ENCODE measurements around the gene RAET1L. TPM values are rescaled to one million over a fixed set of nuclear protein-coding genes. Genes with fewer than 3 reads are reported as not detected.

Gene RAET1L
- total and polyA plus RNA-seq, 2 donors (not counting 1 experiment from before 2014, with no cell fraction given): not detected

GRCh38 chr6:150008588-150008987, 16.7 kb downstream of the RAET1L start:
- H2AFZ ChIP-seq (ENCODE audit: insufficient read depth, low read depth, low read length, poor library complexity, severe bottlenecking): no peak overlapping the region
- no peak overlapping the region for H3K27ac Mint-ChIP-seq
- peaks cover 36% of the 10 kb centered on the region for H3K27me3 Mint-ChIP-seq

More at GRCh38 chr6:150008588-150008987, 16.7 kb downstream of the RAET1L start:
- TF ChIP-seq EZH2 (IDR thresholded peaks at IDR 0.05; ENCODE audit: borderline replicate concordance, insufficient read depth, low read depth, low read length, poor library complexity, severe bottlenecking) (no peak), CTCF (IDR thresholded peaks at IDR 0.05) (no peak)
- Histone ChIP-seq H3K27ac (ENCODE audit: low read length in 2 of 2) (no peak overlapping the region), H3K9ac (ENCODE audit: low read length) (no peak overlapping the region), H3K79me2 (ENCODE audit: control insufficient read depth, insufficient read depth, low read length) (no peaks in the 10 kb centered on the region), H4K20me1 (ENCODE audit: control insufficient read depth, insufficient read depth, low read length, poor library complexity, severe bottlenecking) (no peaks in the 10 kb centered on the region), H3K4me2 (replicated peaks; ENCODE audit: low read depth, low read length, poor library complexity, severe bottlenecking) (no peak overlapping the region), H3K4me1 (ENCODE audit: control insufficient read depth in 2 of 2, insufficient read depth in 2 of 2, low read length in 2 of 2) (peaks cover 16 to 24% of the 10 kb centered on the region in 2 donors), H3K9me3 (ENCODE audit: control extremely low read depth in 1 of 3, control insufficient read depth in 2 of 3, insufficient read depth in 1 of 3, low read length in 2 of 3) (peaks cover 0 to 8% (median 0%) of the 10 kb centered on the region in 3 donors), H3K4me3 (ENCODE audit: control extremely low read depth in 1 of 5, extremely low read depth in 1 of 5, insufficient read depth in 1 of 5, low read depth in 2 of 5, low read length in 4 of 5) (no peak overlapping the region), H3K36me3 (replicated peaks in 1 of 2; ENCODE audit: control extremely low read depth in 1 of 2, control insufficient read depth in 1 of 2, extremely low read depth in 1 of 2, insufficient read depth in 2 of 2, low read length in 1 of 2) (no peaks in the 10 kb centered on the region), H3K27me3 (replicated peaks in 1 of 4; ENCODE audit: control extremely low read depth in 1 of 4, control insufficient read depth in 3 of 4, insufficient read depth in 4 of 4, low read length in 3 of 4) (peaks cover 0 to 48% (median 24%) of the 10 kb centered on the region in 4 experiments)
- intact Hi-C loops (cut with micrococcal nuclease): loop anchor here (10.0 kb wide), 2 partner anchors 444 to 1386 kb away; partner anchors contain the start of genes GINM1 and ZBTB2
- DNase-seq (no peak), ATAC-seq (ENCODE audit: low read depth) (no peak)
- ChIA-PET POLR2A (no interaction called here), CTCF (interaction anchor here (1.1 to 2.9 kb wide), 3 partner anchors 8 to 73 kb away, joined by 3 to 12 read pairs (median 7); no protein-coding TSS in a partner anchor)
- H3K4me3 Mint-ChIP-seq: no peak overlapping the region
- peaks cover 22% of the 10 kb centered on the region for H3K4me1 Mint-ChIP-seq
- no peaks in the 10 kb centered on the region for H3K9me3 Mint-ChIP-seq (ENCODE audit: insufficient read depth)
- 46% methylated on average over 9 of the region's 9 CpGs for WGBS (ENCODE audit: insufficient coverage)

All from B cell (primary cell).